Upper lobe of left lung (tissue), 6 donors: ENCODE measurements around the gene CPN1. TPM values are rescaled to one million over a fixed set of nuclear protein-coding genes. Genes with fewer than 3 reads are reported as not detected.

Experiments used
- ATAC-seq, 2 donors: fragments of 200-7000 bp; cut with Tn5 transposase; one replicate each; pipeline ENCODE4 v1.9.1; 2022; ENCODE audit warnings: mild to moderate bottlenecking in 2 of 2, moderate library complexity in 2 of 2; ENCODE audit not compliant: low FRiP score in 2 of 2
- DNase-seq, 2 donors: peaks; one replicate each; pipeline ENCODE4 v3.0.0-alpha.2; 2019 to 2020
- H3K27ac ChIP-seq, 4 donors: fragments of 200-600 bp; sonication (generic); one replicate each; pipeline ENCODE4 v1.5.1; 2016 to 2019
- H3K27me3 ChIP-seq, 4 donors: fragments of 200-600 bp; sonication (generic); one replicate each; pipeline ENCODE4 v1.5.1; 2017 to 2019
- H3K36me3 ChIP-seq, 4 donors: fragments of 200-600 bp; sonication (generic); one replicate each; pipeline ENCODE4 v1.5.1; 2016 to 2019
- H3K4me1 ChIP-seq, 4 donors: fragments of 200-600 bp; sonication (generic); one replicate each; pipeline ENCODE4 v1.5.1; 2018 to 2019
- H3K4me3 ChIP-seq, 4 donors: fragments of 200-600 bp; sonication (generic); one replicate each; pipeline ENCODE4 v1.5.1; 2017 to 2019; ENCODE audit warnings: mild to moderate bottlenecking in 2 of 4, moderate library complexity in 1 of 4
- H3K9me3 ChIP-seq, 4 donors: fragments of 200-600 bp; sonication (generic); one replicate each; pipeline ENCODE4 v1.5.1; 2018 to 2019
- CTCF ChIP-seq, 6 experiments: fragments of 450-650 bp in 4 of 6; fragments of 200-600 bp in 2 of 6; sonication (generic) in 2 of 6; IDR thresholded peaks; one replicate each; pipeline ENCODE4 v1.5.1; 2016 to 2019; ENCODE audit warnings: antibody characterized with exemption in 6 of 6
- EP300 ChIP-seq, 4 donors: sonication (generic); formaldehyde crosslinking; IDR thresholded peaks; one replicate each; pipeline ENCODE4 v1.5.1; 2017; ENCODE audit warnings: antibody characterized with exemption in 4 of 4, control low read depth in 2 of 4
- POLR2A ChIP-seq, 4 donors: fragments of 450-650 bp; IDR thresholded peaks; one replicate each; pipeline ENCODE4 v1.5.1; 2016 to 2017; ENCODE audit warnings: antibody characterized with exemption in 4 of 4, mild to moderate bottlenecking in 2 of 4
- POLR2AphosphoS5 ChIP-seq, 2 donors: sonication (generic); formaldehyde crosslinking; IDR thresholded peaks; one replicate each; pipeline ENCODE4 v1.5.1; 2017; ENCODE audit warnings: antibody characterized with exemption in 2 of 2
- WGBS, 2 donors: methylation state at CpG; one replicate each; pipeline ENCODE4 v1.1.5; 2017 to 2018; 5-methylcytosine and 5-hydroxymethylcytosine counted together
- total RNA-seq, 6 donors: library from RNA; depleted of rRNA in 4 of 6; stranded (reverse); fragments of >200 nt in 4 of 6; gene quantifications; one replicate each; pipeline versions ENCODE4 v1.1.0 to v1.2.1, GENCODE V29; 2016 to 2021
- donor health status: DM: no; HTN: no; CAD: no; lungs with moderate emphysema.
- donor health status: DM: no; HTN: yes; CAD: no; lungs with severe emphysema.

CPN1 gene
- total RNA-seq, 6 donors from 2014 or later: not detected

GRCh38 chr10:99995713-99996112 lies 86.0 kb downstream of the CPN1 start:
- TF ChIP-seq POLR2AphosphoS5 (IDR thresholded peaks at IDR 0.05) (no peak), CTCF (IDR thresholded peaks at IDR 0.05) (no peak), POLR2A (IDR thresholded peaks at IDR 0.05) (no peak), EP300 (IDR thresholded peaks at IDR 0.05) (no peak)
- H3K27ac ChIP-seq: peak overlapping the region in 1 of 4 donors; percentile 30
- DNase-seq (no peak), ATAC-seq (no peak)
- peaks cover 10 to 41% (median 20%) of the 10 kb centered on the region in 4 donors for H3K4me1 ChIP-seq
- no peaks in the 10 kb centered on the region for H3K36me3 ChIP-seq
- H3K27me3 ChIP-seq: no peaks in the 10 kb centered on the region
- H3K4me3 ChIP-seq: no peak overlapping the region
- H3K9me3 ChIP-seq: no peaks in the 10 kb centered on the region
- WGBS, 2 donors: 60 to 67% methylated on average over 3 of the region's 3 CpGs

- Histone ChIP-seq H3K4me3 (no peak overlapping the region), H3K4me1 (peaks cover 10 to 41% (median 20%) of the 10 kb centered on the region in 4 donors), H3K9me3 (no peaks in the 10 kb centered on the region), H3K27me3 (no peaks in the 10 kb centered on the region), H3K36me3 (no peaks in the 10 kb centered on the region), H3K27ac (peak overlapping the region in 2 of 4 donors; percentile 48 to 75)
- ATAC-seq (no peak), DNase-seq (no peak)
- WGBS, 2 donors: 47 to 53% methylated on average over 3 of the region's 3 CpGs
- TF ChIP-seq POLR2A (IDR thresholded peaks at IDR 0.05): no peak
- no peak for TF ChIP-seq EP300 (IDR thresholded peaks at IDR 0.05)
- no peak for TF ChIP-seq CTCF (IDR thresholded peaks at IDR 0.05)
- TF ChIP-seq POLR2AphosphoS5 (IDR thresholded peaks at IDR 0.05): no peak
Observed at GRCh38 chr10:99995269-99995668, 86.4 kb downstream of the CPN1 start.

GRCh38 chr10:99994801-99995200 lies 86.9 kb downstream of the CPN1 start:
- no peak overlapping the region for H3K4me3 ChIP-seq
- ATAC-seq (no peak), DNase-seq (no peak)
- H3K27me3 ChIP-seq: no peaks in the 10 kb centered on the region
- no peaks in the 10 kb centered on the region for H3K36me3 ChIP-seq
- peaks cover 10 to 41% (median 20%) of the 10 kb centered on the region in 4 donors for H3K4me1 ChIP-seq
- peak overlapping the region in 2 of 4 donors; percentile 48 to 75 for H3K27ac ChIP-seq
- 99% methylated on average over 5 of the region's 5 CpGs for WGBS, 2 donors
- TF ChIP-seq POLR2A (IDR thresholded peaks at IDR 0.05): no peak
- no peak for TF ChIP-seq EP300 (IDR thresholded peaks at IDR 0.05)
- no peak for TF ChIP-seq POLR2AphosphoS5 (IDR thresholded peaks at IDR 0.05)
- no peak for TF ChIP-seq CTCF (IDR thresholded peaks at IDR 0.05)
- no peaks in the 10 kb centered on the region for H3K9me3 ChIP-seq

GRCh38 chr10:99993701-99994689 lies 87.7 kb downstream of the CPN1 start:
- no peaks in the 10 kb centered on the region for H3K36me3 ChIP-seq
- H3K27ac ChIP-seq: peak overlapping the region; percentile 52 to 75 (median 63)
- TF ChIP-seq POLR2AphosphoS5 (IDR thresholded peaks at IDR 0.05) (peak; percentile 64 to 72), POLR2A (IDR thresholded peaks at IDR 0.05) (no peak), CTCF (IDR thresholded peaks at IDR 0.05) (no peak), EP300 (IDR thresholded peaks at IDR 0.05) (peak; percentile 28 to 83 (median 62))
- DNase-seq: peak in 1 of 2 donors; percentile 91
- no peak overlapping the region for H3K4me3 ChIP-seq
- H3K4me1 ChIP-seq: peaks cover 10 to 41% (median 20%) of the 10 kb centered on the region in 4 donors
- no peaks in the 10 kb centered on the region for H3K27me3 ChIP-seq
- 51 to 58% methylated on average over 8 of the region's 8 CpGs for WGBS, 2 donors
- no peaks in the 10 kb centered on the region for H3K9me3 ChIP-seq
- peak; percentile 76 to 92 for ATAC-seq

Other genes with a start within 250 kb of the CPN1 start
- 10 to 100 TPM; 10.1 to 18.9 (median 12.6) TPM for gene DNMBP, start 71.9 kb downstream of the CPN1 start, total RNA-seq
- 10 to 100 TPM in 5 of 6 donors, 1 to 10 TPM in 1; 9.4 to 40.7 (median 24.4) TPM for gene ERLIN1, start 104.2 kb upstream of the CPN1 start, total RNA-seq
- 10 to 100 TPM in 4 of 6 donors, 1 to 10 TPM in 2; 8.8 to 27.3 (median 18.7) TPM for gene CHUK, start 147.7 kb upstream of the CPN1 start, total RNA-seq
- gene CWF19L1, start 185.8 kb upstream of the CPN1 start, total RNA-seq: 10 to 100 TPM; 15.2 to 46.1 (median 23.3) TPM
- 10 to 100 TPM; 25.1 to 51.2 (median 38.5) TPM for gene BLOC1S2, start 204.8 kb upstream of the CPN1 start, total RNA-seq
- gene PKD2L1, start 248.4 kb upstream of the CPN1 start, total RNA-seq: 1 to 10 TPM in 5 of 6 donors, under 1 TPM in 1; 0.61 to 8.4 (median 2.0) TPM